Measurements from ENCODE around the gene TPX2. TPM values are rescaled to one million over a fixed set of nuclear protein-coding genes. Genes with fewer than 3 reads are reported as not detected.
"Not testable (repeated sequence)": the region's sequence is repeated elsewhere in the genome, so short reads cannot be mapped to it uniquely, and the experiment has no call there.

TPX2 gene
- total RNA-seq, 4 donors from 2014 or later = 4.4 to 11.2 (median 9.7) TPM

DNA sequence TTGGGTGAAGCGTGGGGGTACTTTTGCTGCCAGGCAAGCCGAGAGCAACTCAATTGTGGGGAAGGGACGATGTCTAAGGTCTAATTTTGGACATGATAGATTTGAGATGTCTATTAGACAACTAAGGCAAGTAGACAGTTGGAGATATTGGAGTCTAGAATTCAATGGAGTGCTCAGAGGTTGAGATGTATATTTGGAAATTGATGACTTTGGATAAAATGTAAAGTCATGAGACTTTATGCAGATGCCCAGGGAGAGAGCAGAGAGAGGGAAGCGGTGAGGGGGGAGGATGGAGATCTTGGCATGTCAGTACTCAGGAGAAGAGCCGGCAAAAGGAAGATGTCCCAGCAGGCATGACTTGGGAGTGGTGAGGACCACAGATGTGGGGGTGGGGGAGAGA lies 87.0 kb downstream of the TPX2 start:
- TF ChIP-seq, protein P1, sequence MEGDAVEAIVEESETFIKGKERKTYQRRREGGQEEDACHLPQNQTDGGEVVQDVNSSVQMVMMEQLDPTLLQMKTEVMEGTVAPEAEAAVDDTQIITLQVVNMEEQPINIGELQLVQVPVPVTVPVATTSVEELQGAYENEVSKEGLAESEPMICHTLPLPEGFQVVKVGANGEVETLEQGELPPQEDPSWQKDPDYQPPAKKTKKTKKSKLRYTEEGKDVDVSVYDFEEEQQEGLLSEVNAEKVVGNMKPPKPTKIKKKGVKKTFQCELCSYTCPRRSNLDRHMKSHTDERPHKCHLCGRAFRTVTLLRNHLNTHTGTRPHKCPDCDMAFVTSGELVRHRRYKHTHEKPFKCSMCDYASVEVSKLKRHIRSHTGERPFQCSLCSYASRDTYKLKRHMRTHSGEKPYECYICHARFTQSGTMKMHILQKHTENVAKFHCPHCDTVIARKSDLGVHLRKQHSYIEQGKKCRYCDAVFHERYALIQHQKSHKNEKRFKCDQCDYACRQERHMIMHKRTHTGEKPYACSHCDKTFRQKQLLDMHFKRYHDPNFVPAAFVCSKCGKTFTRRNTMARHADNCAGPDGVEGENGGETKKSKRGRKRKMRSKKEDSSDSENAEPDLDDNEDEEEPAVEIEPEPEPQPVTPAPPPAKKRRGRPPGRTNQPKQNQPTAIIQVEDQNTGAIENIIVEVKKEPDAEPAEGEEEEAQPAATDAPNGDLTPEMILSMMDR (IDR thresholded peaks at IDR 0.05) = no peak
- TF ChIP-seq POLR2AphosphoS5 (IDR thresholded peaks at IDR 0.05) = no peak
- TF ChIP-seq POLR2A (IDR thresholded peaks at IDR 0.05) = no peak
- TF ChIP-seq EP300 (IDR thresholded peaks at IDR 0.05) = no peak

DNA sequence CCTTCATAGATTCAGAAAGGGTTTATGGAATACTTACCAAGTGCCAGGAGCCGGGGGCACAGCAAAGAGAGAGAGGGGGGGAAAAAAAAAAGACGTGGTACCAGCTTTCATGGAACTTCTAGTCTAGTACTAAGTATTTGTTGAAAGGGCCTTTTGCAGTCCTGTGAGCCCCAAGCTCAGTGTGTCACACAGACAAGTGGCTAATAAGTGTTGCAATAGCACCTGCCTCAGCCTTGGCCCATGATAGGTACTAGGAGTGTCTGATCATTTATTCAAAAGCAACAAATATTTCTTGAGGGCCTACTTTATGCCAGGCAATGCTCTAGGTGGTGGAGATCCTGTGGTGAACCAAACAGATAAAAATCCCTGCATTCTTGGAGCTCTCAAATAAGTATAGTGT lies 88.0 kb downstream of the TPX2 start:
- Histone ChIP-seq H3K27ac (no peak overlapping the region), H3K4me1 (peaks cover 12% of the 10 kb centered on the region), H3K27me3 (no peaks in the 10 kb centered on the region), H3K36me3 (no peaks in the 10 kb centered on the region), H3K4me3 (no peak overlapping the region), H3K9me3 (no peaks in the 10 kb centered on the region)
- 68% methylated on average over 2 of the region's 2 CpGs for WGBS
- TF ChIP-seq EP300 (IDR thresholded peaks at IDR 0.05) (no peak), POLR2A (IDR thresholded peaks at IDR 0.05) (no peak), POLR2AphosphoS5 (IDR thresholded peaks at IDR 0.05) (no peak)
- TF ChIP-seq, protein P1 (IDR thresholded peaks at IDR 0.05) = no peak
- DNase-seq (ENCODE audit: low spot score in 2 of 2) = no peak

More for the DNA sequence above, 87.0 kb downstream of the TPX2 start:
- Histone ChIP-seq H3K27ac (no peak overlapping the region), H3K4me3 (no peak overlapping the region), H3K9me3 (no peaks in the 10 kb centered on the region), H3K27me3 (no peaks in the 10 kb centered on the region), H3K36me3 (no peaks in the 10 kb centered on the region), H3K4me1 (peaks cover 12% of the 10 kb centered on the region)
- WGBS = 90% methylated on average over 5 of the region's 5 CpGs
- DNase-seq (ENCODE audit: low spot score in 2 of 2) = no peak

DNA sequence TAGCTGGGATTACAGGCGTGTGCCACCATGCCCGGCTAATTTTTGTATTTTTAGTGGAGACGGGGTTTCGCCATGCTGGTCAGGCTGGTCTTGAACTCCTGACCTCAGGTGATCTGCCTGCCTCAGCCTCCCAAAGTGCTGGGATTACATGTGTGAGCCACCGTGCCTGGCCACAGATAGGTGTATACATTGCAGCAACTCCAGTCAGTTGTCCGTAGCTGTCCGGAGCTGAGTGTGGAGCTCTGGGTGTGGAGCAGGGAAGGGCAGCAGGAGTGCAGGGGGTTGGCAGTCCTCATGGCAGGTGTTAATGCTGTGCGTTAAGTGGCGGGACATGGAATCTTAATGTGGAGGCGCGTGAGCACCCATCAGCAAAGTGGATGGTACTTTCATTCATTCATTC lies 88.9 kb downstream of the TPX2 start:
- 96% methylated on average over 11 of the region's 11 CpGs for WGBS
- H3K4me1 ChIP-seq, H3K9me3 ChIP-seq, H3K4me3 ChIP-seq, H3K27me3 ChIP-seq, H3K36me3 ChIP-seq, H3K27ac ChIP-seq: not testable (repeated sequence)
- DNase-seq (ENCODE audit: low spot score in 2 of 2) = peak in 1 of 2 donors; percentile 58

DNA sequence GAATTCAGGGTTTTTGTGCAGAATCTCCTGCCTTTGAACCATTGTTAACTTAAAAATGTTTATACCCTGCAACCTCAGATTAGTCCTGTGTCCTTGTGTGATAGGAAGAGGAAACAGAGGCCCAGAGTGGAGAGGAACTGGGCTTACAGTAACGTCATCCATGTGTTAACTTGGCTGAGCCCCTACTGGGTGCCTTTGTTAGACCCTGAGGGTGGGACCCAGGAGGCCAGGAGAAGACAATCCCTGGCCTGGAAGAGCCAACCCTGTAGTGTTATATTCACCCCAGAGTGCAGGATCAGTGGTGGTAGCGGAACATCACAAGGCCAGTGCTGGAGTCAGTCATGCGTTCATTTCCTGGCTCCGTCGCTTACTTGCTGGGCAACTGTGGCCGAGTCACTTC lies 90.6 kb downstream of the TPX2 start:
- no peak for DNase-seq (ENCODE audit: low spot score in 2 of 2)
- H3K27ac ChIP-seq = no peak overlapping the region
- TF ChIP-seq, protein P1 (IDR thresholded peaks at IDR 0.05) = no peak
- TF ChIP-seq EP300 (IDR thresholded peaks at IDR 0.05) (no peak), POLR2A (IDR thresholded peaks at IDR 0.05) (no peak), POLR2AphosphoS5 (IDR thresholded peaks at IDR 0.05) (no peak)
- no peaks in the 10 kb centered on the region for H3K4me1 ChIP-seq
- no peaks in the 10 kb centered on the region for H3K27me3 ChIP-seq
- no peak overlapping the region for H3K4me3 ChIP-seq
- H3K36me3 ChIP-seq = no peaks in the 10 kb centered on the region
- WGBS = 88% methylated on average over 6 of the region's 6 CpGs
- no peaks in the 10 kb centered on the region for H3K9me3 ChIP-seq

GRCh38 chr20:31830406-31830981 lies 91.4 kb downstream of the TPX2 start:
- no peaks in the 10 kb centered on the region for H3K9me3 ChIP-seq
- H3K4me1 ChIP-seq = peaks cover 2% of the 10 kb centered on the region
- H3K4me3 ChIP-seq = no peak overlapping the region
- no peaks in the 10 kb centered on the region for H3K27me3 ChIP-seq
- TF ChIP-seq POLR2A (IDR thresholded peaks at IDR 0.05) (no peak), POLR2AphosphoS5 (IDR thresholded peaks at IDR 0.05) (no peak), EP300 (IDR thresholded peaks at IDR 0.05) (no peak)
- TF ChIP-seq, protein P1 (IDR thresholded peaks at IDR 0.05) = no peak
- 93% methylated on average over 7 of the region's 8 CpGs for WGBS
- no peak for DNase-seq (ENCODE audit: low spot score in 2 of 2)
- no peak overlapping the region for H3K27ac ChIP-seq
- H3K36me3 ChIP-seq = no peaks in the 10 kb centered on the region

DNA sequence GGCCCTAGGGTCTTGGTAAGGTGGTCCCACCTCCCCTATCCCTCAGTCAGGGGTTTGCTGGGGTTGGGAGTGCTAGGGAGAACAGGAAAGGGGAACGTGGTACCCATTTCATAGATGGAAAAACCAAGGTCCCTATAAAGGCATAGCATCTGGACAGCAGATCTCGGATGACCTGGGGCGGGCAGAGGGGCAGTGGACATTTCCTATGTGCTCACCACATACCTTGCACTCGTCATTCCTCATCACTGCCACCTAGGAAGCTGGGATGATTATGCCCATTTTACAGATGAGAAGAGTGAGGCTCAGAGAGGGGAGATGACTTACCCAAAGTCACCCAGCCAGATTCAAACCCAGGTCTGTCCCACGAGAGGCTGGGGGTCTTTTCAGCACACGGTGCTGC lies 92.1 kb downstream of the TPX2 start:
- Histone ChIP-seq H3K36me3 (no peaks in the 10 kb centered on the region), H3K27ac (no peak overlapping the region), H3K4me3 (no peak overlapping the region), H3K4me1 (peaks cover 9% of the 10 kb centered on the region), H3K27me3 (no peaks in the 10 kb centered on the region), H3K9me3 (no peaks in the 10 kb centered on the region)
- WGBS = 90% methylated on average over 6 of the region's 6 CpGs
- no peak for DNase-seq (ENCODE audit: low spot score in 2 of 2)
- TF ChIP-seq POLR2A (IDR thresholded peaks at IDR 0.05) = no peak
- TF ChIP-seq, protein P1 (IDR thresholded peaks at IDR 0.05) = no peak
